GM18499 (cell line): ENCODE results near the gene THRB.

Experiments
- ATAC-seq: cut with Tn5 transposase; IDR thresholded peaks from one replicate; pipeline ENCODE4 v1.9.1; 2021; ENCODE audit warnings: moderate number of reproducible peaks; ENCODE audit not compliant: insufficient read depth, unreplicated experiment

Gene THRB

DNA sequence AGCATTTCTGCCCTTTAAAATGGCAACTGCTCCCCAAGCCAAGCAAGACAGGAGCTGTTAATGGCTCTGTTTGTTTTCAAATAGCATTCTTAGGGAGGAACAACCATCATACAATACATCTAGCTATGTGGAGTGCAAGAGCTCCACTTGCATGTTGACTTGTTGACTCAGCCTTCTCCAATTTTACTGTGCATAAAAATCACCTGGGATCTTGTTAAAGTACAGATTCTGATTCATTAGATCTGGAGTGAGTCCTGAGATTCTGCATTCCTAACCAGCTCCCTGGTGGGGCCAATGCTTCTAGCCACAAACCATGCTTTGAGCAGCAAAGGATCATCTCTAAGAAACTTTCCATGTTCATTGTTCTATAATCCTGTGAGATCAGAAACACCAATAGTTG lies 171.4 kb downstream of the THRB start:
- ATAC-seq = no peak

DNA sequence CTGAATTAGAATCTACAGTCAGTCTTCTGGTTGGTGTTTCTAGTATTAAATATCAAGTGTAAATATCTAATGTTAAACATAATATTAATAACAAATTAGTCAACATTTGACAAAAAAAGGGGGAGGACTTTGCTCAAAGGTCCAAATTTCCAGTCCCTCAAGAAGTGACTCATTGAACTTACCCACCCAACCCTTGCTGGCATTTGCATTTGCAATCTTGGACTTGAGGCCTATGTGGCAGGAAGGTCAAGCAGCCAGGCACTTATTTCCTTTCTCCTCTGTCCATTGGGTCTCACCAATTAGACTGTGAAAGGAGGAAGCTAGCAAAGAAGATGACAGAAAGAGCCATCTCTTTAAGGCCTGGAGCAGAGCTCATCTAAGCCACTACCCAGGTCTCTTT lies 174.0 kb downstream of the THRB start:
- no peak for ATAC-seq

- no peak for ATAC-seq
Observed at GRCh38 chr3:24318677-24319287, 175.9 kb downstream of the THRB start.

GRCh38 chr3:24316887-24317383 lies 177.7 kb downstream of the THRB start:
- no peak for ATAC-seq

DNA sequence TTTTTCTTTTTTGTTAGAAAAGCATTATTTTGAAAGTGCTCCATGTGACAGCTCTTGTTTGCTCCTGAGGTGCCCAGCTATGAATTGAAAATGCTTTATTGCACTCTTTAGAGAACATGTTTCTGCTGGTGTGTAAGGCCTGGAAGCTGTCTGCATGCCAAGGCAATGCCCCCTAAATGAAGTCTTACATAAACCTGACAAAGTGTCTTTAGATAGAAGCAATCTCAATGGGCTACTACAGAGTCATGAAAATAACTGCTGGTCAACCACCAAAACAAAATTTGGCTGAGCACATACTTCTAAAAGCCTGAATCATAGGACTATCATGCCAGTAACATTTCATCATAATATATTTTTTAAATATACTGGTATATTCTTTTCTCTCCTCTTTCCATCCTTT lies 178.7 kb downstream of the THRB start:
- no peak for ATAC-seq

- no peak for ATAC-seq
Observed at GRCh38 chr3:24315356-24315755, 179.3 kb downstream of the THRB start.

DNA sequence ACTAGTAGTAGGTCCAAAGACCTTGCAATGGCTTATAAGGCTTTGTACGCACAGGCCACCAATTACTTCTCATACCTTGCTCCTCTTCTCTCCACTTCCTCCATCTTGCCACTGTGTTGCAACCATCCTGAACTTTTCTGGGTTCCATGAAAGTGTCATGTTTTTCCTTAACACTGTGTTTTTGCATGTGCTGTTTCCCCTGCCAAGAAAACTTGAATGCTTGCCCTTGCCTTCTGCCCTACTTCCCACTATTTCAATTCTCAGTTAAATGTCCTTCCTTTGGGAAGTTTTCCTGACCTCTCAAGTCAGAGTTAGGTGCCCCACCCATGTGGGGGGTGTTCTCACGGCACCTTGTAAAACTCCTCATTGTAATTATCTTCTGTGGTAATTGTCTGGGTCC lies 182.8 kb downstream of the THRB start:
- no peak for ATAC-seq

- ATAC-seq = no peak
Observed at GRCh38 chr3:24310887-24311286, 183.8 kb downstream of the THRB start.

- no peak for ATAC-seq
Observed at GRCh38 chr3:24306518-24306917, 188.1 kb downstream of the THRB start.

GRCh38 chr3:24305795-24306467 lies 188.7 kb downstream of the THRB start:
- no peak for ATAC-seq

DNA sequence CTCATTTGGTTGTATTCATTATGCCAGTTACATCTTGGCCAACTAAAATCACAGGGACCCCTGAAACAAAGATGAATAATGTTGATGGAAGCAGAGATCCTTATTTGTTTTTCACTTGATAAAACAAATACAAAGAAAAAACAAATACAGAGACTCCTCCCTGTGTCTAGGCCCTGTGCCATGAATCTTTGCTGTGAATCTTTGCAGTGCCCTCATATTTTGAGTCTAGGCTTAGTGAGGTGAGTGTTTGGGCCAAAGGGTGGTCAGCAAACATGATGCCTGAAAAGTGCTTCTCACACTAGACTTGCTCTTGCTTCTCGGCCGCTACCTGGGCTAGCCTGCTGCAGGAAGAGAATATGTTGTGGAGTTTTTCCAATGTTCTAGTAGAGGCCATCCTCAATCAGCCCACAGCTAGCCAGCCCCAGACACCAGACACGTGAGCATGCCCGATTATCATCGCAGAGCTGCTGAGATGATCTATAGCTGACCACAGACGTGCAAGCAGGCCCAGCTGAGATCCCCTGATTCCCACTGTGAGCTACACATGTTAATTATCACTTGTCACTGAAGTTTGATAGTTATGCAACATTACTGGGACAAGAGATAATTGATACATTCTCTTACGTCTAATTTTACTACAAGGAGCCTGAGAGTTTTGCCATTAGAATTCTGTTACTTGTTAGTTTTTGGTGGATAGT lies 191.4 kb downstream of the THRB start:
- ATAC-seq = no peak

- ATAC-seq = no peak
Observed at GRCh38 chr3:24302396-24302795, 192.3 kb downstream of the THRB start.

DNA sequence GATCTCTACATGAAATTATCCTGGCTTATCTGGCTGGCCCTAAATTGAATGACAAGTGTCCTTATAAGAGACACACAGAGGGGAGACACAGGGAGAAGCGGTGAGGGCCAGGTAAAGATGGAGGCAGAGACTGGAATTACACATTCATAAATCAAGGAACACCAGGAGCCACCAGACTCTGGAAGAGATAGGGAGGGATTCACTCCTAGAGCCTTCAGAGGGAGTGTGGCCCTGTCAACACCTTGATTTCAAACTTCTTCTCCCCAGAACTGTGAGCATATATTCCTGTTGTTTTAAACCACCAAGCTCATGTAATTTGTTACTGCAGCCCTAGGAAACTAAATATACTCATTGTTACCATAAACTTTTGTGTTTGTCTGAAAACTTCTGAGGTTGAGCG lies 193.7 kb downstream of the THRB start:
- no peak for ATAC-seq

GRCh38 chr3:24299806-24300626 lies 194.6 kb downstream of the THRB start:
- no peak for ATAC-seq

DNA sequence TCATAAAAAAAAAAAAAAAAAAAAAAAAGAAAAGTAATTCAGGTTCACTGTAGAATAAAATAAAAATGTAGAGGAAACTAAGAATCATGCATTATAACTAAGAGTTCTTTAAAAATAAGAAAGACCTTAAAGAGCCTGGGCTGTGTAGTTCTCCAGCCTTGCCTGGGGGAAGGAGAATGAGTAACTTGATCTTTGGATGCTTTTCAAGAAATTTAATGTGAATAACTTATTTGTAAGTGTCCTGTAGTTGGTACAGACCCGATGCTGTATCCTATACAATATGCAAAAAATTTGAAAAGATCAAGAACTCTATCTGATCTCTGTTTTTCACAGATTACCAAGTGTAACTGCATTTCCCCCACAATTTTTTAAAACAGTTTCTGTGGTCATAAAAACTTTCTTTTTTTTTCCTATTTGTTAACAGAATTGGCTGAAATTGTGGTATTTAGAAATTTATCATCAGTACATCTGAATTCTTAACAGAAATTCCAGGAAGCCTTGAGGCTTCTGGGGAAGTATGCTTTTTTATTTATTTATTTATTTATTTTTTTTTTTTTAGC lies 195.3 kb downstream of the THRB start:
- no peak for ATAC-seq

- no peak for ATAC-seq
Observed at GRCh38 chr3:24296441-24297205, 198.0 kb downstream of the THRB start.

DNA sequence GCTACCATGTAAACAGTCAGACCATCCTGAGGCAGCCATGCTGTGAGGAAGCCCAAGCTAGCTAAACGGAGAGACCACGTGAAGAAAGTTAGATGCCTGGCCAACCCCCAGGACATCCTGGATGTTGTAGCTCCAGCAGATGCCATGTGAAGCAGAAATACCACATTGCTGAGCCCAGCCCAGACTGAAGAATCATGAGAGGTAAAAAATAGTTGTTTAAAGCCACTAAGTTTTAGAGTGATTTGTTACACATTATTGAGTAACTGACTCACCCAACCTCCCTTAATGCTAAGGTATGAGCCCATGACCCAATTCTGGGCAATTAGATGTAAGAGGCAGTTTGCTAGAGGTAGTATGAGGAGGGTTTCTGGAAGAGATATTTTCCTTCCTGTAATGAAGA lies 200.5 kb downstream of the THRB start:
- ATAC-seq = no peak

- ATAC-seq = no peak
Observed at GRCh38 chr3:24291646-24292045, 203.0 kb downstream of the THRB start.

GRCh38 chr3:24290596-24290995 lies 204.1 kb downstream of the THRB start:
- ATAC-seq = no peak
